GM21390 (cell line): ENCODE measurements around the gene C1orf74.

Source experiments
- ATAC-seq: cut with Tn5 transposase; IDR thresholded peaks from one replicate; pipeline ENCODE4 v1.9.1; 2021; ENCODE audit not compliant: unreplicated experiment

C1orf74 gene

DNA sequence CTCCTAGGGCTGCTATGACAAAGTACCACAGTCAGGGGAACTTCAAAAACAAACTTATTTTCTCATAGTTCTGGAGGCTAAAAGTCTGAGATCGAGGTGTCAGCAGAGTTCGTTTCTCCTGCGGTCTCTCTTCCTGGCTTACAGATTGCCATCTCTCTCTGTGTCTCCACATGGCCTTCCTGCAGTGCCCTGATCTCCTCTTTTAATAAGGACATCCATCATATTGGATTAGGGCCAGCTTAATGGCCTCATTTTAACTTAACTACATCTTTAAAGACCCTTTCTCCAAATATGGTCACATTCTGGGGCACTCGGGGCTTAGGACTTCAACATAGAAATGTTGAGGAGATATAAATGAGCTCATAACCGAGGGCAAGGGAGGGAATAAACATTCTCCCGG lies 12.2 kb downstream of the C1orf74 start:
- ATAC-seq: no peak

DNA sequence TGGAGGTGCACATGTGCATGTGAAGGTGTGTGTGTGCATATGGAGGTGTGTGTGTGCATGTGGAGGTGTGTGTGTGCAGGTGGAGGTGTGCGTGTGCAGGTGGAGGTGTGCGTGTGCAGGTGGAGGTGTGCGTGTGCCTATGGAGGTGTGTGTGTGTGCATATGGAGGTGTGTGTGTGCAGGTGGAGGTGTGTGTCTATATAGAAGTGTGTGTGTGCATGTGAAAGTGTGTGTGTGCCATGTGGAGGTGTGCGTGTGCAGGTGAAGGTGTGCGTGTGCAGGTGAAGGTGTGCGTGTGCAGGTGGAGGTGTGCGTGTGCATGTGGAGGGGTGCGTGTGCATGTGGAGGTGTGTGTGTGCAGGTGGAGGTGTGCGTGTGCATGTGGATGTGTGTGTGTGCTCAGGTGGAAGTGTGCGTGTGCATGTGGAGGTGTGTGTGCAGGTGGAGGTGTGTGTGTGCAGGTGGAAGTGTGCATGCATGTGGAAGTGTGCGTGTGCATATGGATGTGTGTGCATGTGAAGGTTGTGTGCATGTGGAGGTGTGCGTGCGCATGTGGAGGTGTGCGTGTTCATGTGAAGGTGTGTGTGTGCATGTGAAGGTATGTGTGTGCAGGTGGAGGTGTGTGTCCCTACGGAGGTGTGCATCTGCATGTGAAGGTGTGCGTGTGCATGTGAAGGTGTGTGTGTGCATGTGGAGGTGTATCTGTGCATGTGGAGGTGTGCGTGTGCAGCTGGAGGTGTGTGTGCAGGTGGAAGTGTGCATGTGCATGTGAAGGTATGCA lies 13.5 kb downstream of the C1orf74 start:
- ATAC-seq: no peak

DNA sequence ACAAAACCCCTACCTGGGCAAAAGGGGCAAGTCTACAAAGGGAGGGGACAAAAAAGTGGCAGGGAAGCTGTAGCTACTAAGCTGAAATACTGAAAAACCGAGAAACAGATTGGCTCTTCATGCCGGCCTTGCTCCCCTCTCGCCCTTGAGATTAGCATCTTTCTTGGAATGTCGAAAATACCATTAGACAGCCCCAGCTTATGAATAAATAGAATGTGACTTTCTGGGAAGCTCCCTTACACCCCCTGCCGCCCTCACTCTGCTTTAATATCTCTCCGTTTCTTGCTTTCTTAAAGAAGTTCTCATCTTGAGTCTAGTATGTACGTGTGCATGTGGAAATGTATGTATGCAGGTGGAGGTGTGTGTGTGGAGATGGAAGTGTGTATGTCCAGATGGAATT lies 14.4 kb downstream of the C1orf74 start:
- ATAC-seq: no peak

DNA sequence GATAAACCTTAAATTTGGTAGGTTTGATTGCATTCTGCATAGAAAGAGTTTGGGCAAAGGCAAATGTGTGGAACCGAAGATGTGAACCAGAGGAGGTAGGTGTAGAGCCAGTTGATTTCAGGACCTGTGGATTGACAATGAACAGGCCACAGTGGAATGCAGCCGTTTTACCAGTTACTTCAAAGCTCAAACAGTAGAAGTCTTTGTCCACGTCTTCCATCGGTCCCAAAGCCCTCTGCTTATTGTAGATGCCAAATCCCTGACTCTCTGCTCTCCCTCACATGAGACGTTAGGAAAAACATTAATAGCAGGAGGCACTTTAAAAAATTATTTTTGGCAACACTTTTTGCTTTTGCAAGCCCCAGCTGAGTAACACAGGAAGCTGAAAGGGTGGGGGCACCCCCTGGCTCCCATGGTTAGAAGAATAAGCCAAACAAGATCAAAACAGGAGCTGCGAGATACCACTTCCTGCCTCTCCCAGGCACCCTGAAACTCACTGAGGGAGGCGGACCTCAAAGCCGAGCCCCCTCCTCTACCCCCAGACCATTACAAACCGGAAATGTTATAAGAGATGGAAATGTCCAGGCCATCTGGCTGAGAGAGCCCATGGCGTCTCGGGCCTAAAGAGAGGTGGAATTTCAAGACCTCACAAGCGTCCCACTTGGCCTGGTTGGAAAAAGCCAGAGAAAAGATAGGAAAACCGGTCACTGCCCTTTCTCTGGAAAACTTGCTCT lies 15.0 kb downstream of the C1orf74 start:
- ATAC-seq: peak; percentile 81

DNA sequence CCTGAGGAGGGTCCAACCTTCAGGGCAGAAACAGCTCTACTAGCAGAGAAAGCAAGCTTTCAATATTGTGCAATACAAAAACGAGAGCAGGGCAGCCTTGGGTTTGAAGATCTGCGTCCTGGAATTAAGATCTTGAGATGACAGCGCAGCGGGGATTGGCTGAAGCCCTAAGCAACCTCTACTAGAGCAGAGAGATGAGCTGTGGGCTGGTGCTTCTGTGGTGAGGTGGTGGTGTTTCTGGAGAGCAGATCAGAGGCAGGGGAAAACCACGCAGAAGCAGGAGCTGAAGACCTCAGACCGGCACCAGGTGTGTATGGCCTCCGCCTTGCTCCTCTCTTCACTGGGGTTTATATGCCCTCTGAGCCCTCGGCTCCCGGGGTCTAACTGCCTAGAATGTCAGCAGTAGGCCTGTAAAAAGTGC lies 16.0 kb downstream of the C1orf74 start:
- ATAC-seq: peak; percentile 85

DNA sequence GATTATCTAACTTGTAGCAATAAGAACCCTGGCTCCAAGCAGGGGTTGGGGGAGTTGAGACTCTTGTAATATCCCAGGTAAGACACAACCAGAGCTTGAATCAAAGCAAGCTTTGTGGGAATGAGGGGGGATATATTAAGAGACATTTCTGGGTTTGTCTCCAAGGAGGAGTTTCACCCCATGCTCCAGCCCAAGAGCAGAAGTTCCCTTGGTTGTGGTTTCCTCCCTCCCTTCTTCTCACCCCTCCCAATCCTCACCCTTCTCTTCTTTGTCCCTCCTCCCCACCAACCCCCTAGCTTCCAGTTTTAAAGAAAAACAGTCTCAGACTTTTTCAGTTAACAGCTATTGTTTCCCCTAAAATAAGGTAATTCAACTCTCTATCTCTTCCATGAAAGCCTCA lies 16.7 kb downstream of the C1orf74 start:
- no peak for ATAC-seq

DNA sequence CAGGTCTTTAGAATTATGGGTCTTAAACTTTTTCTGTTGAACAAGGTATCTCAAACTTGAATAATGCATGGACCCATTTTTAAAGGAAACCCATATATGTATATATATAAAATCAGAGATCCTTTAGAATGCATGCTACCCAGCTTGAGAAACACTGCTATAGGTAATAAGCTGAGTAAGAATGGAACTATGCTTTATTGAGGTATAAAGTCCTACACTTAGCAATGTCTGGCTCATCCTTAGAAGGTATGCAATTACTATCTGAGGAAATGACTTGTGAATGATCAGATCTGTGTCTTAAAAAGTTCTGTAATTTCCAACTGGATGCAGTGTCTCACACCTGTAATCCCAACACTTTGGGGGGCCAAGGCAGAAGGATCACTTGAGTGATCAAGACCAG lies 17.3 kb downstream of the C1orf74 start:
- ATAC-seq: no peak

DNA sequence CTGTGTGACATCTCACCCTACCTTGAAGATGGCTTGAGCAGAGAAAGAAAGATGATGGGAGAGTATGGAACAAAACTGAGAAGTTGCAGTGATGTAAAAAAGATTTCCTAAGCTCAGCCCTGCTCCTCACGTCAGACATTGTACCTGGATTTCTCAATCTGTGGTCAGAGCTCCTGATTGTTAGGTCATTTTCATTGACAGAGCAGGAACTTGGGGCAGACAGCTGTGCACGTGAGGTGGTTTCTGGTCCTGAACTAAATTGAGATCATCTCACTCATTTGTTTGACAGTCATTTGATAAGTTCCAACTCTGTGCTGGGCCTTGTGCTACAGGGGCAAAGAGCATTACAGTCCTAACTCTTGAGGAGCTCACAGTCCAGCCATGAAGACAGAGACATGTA lies 18.3 kb downstream of the C1orf74 start:
- no peak for ATAC-seq

DNA sequence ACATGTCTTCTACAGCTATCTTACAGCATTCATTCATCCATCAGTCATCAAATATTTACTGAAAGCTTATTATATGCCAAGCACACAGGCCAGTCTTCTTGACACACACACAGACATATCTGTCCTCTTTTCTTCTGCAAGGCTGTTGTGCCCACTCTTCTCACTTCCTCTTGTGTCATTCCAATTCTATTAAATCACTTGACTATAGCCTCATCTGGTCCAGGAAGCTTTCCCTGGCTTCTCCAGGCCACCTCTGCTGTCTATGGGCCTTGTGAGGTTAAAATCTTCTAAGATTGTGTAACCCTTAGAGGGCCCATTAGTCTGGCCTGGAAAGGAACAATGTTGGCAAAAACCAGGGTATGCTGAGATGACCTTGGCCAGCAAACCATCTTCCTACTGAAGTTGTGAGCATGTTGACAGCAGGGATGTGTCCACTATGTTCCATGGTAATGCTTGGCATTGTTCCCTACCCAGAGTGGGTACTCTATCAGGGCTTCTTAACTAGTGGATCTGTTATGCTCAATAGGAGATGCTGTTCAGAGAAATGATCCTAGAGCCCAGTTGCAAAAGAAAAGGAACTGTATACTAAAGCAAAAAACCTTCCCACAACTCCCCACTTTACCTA lies 23.2 kb downstream of the C1orf74 start:
- ATAC-seq: no peak

DNA sequence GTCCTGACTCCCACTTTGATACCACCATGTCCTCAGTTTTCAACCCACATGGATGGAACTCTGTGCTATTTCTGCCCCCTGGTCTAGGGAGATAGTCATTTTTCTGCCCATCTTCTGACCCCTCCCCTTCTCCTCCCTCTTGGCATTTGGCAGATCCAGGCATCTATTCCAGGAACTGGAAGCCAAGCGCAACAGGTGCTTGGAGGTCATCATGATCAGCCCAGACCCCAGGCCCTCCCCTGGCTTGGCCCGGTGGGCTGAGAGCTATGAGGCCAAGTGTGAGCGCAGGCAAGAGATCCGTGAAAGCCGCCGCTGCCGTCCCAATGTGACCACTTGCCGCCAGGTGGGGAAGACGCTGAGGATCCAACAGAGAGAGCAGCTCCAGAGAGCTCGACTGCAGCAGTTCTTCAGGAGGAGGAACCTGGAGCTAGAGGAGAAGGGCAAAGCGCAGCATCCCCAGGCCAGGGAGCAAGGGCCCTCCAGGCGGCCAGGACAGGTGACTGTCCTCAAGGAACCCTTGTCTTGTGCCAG lies 24.5 kb downstream of the C1orf74 start:
- ATAC-seq: no peak

DNA sequence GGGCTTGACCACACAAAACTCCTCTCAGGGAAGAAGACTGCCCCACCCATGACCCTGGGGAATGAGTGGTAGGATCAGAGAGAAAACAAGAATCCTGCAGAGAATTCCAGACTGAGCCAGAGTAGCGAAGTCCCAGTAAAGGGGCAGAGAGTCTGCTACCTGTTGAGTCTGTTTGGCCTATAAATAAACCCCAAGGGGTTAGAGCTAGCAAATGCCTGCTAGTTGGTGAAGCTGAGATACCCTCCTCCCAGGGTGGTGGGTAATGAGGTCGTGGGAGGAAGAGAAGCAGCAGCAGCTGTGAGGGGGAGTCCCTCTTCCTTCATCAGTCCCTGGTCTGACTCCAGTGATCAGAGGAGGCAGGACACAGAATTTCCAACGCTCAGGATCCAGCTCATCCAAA lies 26.0 kb downstream of the C1orf74 start:
- ATAC-seq: no peak

DNA sequence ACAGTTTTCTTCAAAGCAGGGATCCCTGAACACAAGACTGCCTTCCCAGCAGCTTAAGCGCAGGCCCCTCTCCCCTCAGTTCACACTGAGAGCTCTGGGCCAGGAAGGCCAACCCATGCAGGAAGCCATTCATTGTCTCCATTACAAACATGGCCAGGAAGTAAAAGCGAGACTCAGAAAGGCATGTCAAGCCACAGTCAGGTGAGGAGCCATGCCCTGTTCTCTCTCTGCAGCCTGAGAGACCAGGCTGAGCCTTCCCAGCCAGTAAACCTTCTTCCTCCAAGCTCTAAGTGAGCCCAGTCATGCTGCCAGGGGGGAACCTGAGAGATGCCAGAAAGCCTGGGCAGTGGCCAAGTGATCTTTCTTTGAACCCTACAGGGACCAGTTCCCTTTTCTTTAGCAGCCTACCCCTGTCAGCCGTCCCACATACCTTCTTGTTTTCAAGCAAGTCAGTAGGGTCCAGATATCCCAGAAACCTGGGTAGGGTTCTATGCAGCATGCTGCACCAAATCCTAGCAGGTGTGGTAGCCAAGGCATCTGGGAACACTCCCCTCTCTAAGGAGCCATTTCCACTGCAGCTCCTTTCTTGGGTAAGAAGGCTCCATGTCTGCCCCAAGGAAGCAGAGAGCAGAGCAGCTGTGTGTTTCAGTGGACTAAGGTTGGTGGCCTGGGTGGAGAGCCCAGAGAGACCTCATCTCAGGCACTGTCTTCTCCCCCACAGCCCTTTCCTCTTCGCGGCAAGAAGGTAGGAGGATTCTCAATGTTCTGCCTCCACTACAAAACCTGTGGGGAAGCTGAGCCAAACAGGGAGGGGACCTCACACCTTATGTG lies 27.5 kb downstream of the C1orf74 start:
- ATAC-seq: peak; percentile 40

DNA sequence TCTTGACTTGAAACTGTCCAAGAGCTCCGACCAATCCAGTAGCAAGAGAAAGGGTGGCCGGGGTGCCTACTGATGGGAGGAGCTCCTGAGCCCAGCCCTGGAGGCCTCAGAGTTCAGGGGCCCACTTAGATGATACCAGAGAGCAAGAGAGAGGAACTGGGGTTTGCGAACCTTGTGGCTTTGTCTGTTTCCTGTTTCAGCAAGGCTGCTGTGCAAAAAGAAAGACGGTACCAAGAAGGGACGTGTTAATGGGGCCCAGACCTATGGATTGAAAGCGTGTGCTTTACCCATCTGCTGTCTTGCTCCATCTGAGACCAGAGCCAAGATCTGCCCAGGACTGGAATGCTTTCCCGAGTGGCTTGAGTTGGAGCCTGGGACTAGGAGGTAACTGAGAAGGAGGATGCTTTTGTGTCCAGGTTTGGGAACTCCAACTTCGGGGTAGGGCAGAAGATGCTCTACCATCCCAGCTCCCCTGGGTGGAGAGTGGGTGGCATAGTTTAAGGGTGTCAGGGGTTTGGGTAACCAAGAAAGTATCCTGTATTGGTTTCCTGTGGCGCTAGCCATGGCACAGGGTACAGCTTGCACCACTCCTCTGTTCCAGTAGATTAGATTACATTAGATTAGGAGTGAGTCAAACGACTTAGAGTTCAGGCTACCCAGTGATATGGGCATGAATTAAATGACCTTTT lies 28.3 kb downstream of the C1orf74 start, which contains the start of gene TRAF3IP3:
Gene TRAF3IP3, plus strand, starts transcription at position 128 of the 689 bp plus-strand sequence. CDS start 3,987 bp downstream, outside the sequence.
- ATAC-seq: peak; percentile 65

DNA sequence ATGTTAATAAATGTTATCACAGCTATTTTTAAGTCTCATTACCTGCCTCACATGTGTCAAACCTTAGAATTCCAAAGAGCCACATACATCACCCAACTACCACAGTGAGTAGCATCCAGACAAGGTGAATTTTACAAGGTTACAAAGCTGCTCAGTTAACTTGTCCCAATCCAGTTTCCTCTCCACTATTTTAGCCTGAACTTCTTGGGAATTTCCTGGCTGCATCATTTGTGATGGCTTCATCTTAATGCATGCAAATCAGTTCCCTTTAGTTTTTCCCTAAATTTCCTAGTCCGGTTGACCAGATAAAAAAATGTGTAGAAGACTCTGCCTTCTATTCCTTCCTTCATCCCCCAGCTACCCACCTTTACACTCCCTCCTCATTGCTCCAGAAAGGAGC lies 29.1 kb downstream of the C1orf74 start:
- ATAC-seq: no peak

DNA sequence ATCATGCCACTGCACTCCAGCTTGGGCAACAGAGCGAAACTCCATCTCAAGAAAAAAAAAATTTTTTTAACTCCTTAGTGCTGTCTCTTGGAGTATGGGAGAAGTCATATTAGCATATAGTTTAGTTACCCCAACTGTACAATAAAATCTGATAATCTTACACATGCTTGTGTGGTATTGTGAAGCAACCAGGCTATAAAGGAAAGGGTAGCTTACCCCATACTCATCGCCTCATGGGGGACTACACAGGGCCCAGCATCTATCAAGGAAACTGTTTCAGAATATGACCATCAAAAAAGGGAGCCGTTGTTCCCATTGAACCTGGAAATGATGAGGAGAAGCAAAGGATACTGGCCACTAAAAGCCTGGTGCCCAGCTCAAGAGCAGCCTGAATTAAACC lies 31.5 kb downstream of the C1orf74 start:
- no peak for ATAC-seq

DNA sequence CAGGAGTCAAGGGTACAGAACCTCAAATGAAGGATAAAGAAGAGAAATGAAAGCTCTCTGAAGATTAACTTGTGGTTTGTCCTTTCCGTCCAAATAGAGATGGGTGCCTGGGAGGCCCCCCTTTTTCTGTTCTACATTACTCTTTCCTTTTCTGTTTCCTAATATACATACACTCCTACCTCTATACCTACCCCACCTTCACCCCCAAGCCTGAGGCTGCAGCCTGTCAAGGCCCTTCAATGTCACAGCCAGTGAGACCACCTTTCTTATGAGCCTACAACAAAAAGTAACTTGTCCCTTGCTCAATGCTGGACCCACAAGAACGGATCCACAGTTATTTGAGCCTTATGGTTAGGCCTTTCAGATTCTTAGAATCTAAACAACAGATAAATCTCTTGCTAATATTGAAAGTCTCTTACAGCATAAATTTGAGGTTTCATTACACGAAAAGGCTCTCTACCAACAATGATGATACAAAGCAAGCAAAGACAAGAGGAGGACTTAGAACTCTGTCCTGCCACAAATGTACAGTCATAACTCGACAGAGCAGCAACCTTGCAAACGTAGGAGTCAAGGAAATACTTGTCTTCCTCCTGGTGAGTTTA lies 32.6 kb downstream of the C1orf74 start:
- ATAC-seq: peak; percentile 48

DNA sequence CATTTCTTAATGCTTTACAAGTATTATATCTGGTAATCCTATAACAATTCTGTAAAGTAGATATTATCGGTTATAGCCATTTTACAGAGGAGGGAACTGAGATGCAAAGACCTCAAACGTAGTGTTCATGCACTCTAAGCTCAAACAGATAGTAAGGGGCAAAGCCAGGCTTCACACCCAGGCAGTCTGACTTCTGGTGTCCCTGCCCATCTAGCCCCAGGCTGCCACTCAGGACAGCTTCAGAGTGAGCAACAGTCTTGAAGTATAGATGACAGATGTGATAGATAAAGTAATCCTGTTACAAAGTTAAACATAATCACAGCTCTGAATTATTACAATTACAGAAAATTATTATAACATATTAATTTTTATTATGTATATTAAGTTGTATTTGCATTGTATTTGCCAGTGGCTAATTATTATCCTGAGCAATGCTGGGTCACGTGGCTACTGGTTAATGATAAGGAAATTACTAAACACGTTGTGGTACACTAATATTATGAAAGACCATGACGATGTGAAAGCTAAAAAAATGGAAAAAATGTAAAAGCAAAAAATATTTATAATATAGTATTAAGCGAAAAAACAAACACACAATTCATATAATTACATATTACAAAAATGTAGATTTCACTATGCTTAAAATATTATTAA lies 34.6 kb downstream of the C1orf74 start:
- ATAC-seq: no peak

DNA sequence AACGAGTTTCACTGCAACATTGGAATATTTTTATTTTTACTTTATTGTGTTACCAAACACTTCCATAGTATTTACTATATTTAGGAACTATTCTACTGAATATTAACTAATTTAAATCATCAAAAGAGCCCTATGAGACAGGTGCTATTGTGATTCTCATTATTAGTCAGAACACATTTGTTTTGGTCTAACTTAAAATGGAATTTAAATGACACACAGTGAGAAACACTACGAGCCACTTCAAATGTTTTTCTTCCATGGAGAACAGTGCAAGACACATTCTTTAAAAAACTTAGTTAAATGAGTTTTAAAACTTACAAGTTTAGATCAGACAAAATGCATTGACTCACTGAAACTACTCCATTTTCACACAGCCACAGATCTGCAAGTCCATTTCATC lies 35.2 kb downstream of the C1orf74 start:
- no peak for ATAC-seq

DNA sequence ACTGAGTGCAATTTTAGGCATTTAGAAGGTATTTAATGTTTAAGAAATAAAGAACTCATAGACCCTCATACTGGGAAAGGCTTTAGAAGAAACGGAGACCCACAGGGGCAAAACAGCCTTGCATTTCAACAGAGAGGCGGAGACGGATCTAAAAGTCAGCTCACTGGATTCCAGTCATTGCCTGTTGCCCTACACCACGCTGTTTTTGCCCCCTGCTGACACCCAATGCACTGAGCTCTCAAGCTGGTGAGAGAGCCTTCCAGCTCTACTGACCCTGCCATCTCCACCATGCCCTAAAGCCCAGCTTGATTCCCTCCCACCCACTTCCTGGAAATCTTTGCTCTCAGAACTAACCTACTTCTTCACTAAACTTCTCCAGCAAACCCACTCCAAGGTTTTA lies 35.7 kb downstream of the C1orf74 start:
- ATAC-seq: no peak
